Activated CD8-positive, alpha-beta memory T cell treated with anti-CD3 and anti-CD28 coated beads, Interleukin-2, amount 50 U/mL, for 24 hours (primary cell): ENCODE measurements around the gene FSIP2.

ENCODE experiments used
- DNase-seq: peaks from one replicate; pipeline ENCODE4 v3.0.0-alpha.2; 2020; ENCODE audit errors: extremely low read depth

The FSIP2 gene, protein sequence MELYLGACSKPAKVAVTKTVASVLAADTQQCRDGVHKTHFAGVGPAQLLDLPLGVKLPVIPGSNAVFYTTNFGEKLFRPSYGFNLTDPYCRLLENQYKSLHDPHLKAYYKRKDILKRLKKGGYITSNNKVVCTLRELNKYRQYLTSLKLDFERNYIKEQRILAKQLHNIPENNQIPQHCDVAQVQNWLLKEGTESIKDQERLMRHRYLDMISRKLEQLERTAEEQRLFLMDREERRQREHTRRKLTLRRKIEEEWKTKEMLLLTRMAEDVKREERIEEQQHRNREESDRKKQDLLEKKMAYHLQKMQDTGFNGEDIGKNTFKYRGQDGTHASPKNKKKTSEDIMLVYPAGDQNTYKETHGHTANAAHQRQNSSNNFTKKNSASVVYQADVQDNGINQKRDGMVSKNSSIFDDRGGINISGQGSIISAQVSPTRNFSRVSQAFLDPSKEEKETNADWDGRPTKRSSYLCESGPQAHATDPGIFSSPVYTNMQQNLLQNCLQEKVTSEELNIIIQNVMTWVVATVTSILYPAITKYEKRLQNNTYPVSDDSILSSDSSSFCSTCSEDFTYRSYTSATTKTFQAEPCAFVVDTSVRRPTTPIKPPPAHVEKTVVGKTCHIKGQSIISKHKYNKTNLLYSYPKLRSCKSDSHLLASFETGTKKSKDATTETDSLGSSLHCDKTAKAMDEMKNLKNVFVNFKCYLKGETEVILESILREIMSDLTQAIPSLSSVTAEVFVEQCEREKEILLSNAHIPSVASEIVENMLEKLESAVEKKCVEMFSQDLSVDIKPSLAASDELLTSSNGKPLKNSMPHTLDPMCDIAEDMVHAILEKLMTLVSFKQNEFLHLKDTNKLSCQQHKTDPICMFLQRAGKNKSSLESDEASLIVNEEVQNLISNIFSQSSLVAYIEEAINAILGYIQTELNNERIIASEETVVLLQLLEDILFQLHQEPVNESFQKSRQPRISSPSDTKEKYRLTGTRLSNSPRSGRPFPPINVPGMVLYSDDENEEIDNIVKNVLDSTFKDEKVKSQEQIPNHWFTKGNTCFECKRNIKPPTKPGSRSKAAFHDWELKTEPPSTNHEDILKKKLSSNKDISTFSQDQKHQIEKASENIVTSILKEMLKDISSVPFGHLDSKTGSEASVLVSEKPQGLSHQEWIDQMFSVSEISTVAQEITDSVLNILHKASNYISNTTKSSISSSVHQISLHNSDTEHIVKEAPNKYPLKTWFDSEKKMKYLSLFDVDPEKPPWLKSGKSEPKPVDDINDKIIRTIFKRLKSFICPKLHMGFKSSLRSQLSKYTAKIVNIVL (N-terminal part only)

DNA sequence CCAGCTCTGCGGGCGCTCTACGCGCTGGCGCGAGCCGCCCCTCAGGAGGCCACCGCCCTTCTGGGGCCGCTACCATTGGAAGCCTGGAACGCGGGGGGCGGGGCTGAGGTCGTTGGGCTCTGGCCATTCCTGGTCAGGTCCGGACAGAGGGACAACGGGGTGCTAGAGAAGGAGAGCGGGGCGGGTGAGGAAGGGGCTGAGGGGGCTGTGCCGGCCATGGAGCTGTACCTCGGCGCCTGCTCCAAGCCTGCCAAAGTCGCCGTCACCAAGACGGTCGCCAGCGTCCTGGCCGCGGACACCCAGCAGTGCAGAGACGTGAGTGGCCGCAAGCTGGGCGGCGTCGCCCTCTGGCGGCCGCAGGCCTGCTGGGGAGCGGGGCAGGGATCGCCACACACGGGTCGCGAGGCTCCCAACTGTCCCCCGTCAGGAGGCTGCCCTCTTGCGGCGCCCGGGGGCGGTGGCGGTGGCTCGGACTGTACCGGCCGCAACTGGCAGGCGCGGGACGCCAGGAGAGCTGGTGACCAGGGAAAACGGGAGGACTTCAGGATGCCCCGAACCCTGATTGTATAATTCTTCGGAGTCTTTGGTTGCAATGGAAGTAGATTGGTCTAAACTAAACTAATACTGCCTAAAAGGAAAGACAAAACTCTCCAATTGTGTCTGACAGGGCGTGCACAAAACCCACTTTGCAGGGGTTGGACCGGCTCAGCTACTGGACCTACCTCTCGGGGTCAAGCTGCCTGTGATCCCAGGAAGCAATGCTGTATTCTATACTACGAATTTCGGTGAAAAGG, at the start of gene FSIP2:
FSIP2 (plus strand) TSS at position 126 of the 794 bp plus-strand sequence; CDS start at position 217, 91 bp downstream.
- DNase-seq: no peak

GRCh38 chr2:185689906-185690539, 48.6 kb upstream of the FSIP2 start:
- DNase-seq: no peak

DNA sequence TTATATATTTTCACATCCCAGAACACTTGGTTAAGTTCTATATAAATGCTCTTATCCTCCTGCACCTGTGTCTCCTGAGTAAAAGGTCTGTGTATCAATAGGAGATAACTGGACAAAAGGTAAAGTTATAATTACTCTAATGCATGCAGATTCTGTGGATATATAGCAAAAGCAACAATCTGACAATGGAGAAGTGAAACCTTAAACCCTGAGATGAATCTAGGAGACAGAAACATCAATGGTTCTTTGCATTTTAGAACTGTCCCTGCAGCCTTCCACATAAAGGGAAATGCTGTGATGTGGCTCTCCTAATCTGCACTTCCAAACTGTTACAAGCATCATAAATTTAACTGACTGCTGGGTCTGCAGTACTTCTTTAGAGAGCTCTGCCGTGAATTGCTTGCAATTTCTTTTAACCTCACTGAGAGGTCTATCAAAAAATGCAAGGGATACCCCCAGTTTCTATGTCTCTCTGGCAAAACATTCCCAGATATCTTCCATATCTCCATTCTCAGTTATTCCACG, 42.8 kb upstream of the FSIP2 start:
- no peak for DNase-seq

GRCh38 chr2:185700883-185701282, 37.7 kb upstream of the FSIP2 start:
- DNase-seq: no peak

DNA sequence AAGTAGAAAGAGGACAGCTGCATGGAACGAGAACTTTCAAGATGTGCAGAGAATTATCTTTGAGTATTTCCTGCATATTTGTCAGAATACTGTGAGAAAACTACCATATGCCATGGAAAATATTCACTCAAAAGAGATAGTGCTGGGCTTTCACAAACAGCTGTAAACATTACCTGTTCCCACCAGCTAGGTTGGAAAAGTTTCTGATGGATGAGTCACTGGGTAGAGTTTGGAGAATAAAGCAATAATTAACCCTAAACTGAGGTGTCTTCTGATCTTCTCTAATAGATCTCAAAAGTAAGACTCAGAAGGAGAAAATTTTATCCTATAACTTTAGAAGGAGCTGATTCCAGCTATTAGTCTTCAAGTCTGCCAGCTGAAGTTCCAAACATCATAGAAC, 3.9 kb upstream of the FSIP2 start:
- DNase-seq: no peak

DNA sequence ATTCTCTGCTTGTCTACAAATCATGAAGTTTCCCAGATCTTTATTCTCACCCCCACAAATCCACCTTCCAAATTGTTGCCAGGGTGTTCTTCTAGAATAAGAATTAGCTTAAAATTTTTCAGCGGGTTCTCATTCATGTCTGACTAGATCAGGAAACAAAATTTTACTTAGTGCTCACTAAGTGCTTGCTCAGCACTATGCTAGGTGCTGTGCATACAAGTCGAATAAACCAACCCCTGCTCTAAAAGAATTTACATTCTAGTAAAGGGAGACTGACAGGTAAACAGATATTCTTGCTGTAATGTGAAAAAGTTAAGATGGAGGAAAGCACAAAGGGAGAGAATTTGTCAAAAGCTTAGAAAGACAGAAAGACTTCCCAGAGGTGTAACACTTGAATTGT, 2.4 kb upstream of the FSIP2 start:
- no peak for DNase-seq

- no peak for DNase-seq
Measured at GRCh38 chr2:185745864-185746859, 7.6 kb downstream of the FSIP2 start.

DNA sequence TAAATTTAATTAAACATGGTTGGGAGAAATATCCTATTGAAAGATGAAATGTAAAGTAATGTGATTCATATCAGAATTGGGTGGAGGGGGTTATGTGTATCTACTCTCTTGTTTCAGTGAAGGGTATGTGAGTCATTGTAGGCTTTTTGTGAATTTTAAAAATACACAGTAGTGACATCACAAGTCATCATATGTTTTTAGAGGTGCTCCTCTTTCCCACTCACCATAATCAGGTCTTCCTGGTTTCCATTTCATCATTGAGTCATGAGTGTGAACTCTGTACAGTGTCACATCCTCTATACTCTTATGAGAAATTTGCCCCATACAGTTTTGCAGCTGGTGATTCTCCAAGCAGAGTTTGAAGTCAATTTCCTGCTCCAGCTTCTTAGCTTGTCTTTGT, 18.8 kb downstream of the FSIP2 start:
- DNase-seq: no peak

DNA sequence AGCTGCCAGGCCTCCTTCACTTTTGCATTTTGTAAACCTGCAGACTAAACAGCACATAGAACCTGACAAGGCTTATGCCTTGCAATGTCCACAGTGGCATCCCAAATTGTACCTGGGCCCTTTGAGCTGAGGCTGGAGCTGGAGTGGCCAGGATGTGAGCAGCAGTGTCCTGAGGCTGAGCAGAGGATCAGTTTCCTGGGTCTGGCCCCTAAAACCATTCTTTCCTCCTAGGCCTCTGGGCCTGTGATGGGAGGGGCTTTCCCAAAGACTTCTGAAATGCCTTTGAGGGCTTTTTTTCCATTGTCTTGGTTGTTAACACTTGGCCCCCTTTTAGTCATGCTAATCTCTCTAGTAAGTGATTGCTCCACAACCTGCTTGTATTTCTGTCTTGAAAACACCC, 32.8 kb downstream of the FSIP2 start:
- no peak for DNase-seq

- DNase-seq: no peak
Measured at GRCh38 chr2:185780890-185781289, 42.3 kb downstream of the FSIP2 start.

GRCh38 chr2:185782223-185782769, 43.7 kb downstream of the FSIP2 start:
- DNase-seq: no peak

- no peak for DNase-seq
Measured at GRCh38 chr2:185785156-185785555, 46.6 kb downstream of the FSIP2 start.

- DNase-seq: no peak
Measured at GRCh38 chr2:185785851-185786473, 47.4 kb downstream of the FSIP2 start.

DNA sequence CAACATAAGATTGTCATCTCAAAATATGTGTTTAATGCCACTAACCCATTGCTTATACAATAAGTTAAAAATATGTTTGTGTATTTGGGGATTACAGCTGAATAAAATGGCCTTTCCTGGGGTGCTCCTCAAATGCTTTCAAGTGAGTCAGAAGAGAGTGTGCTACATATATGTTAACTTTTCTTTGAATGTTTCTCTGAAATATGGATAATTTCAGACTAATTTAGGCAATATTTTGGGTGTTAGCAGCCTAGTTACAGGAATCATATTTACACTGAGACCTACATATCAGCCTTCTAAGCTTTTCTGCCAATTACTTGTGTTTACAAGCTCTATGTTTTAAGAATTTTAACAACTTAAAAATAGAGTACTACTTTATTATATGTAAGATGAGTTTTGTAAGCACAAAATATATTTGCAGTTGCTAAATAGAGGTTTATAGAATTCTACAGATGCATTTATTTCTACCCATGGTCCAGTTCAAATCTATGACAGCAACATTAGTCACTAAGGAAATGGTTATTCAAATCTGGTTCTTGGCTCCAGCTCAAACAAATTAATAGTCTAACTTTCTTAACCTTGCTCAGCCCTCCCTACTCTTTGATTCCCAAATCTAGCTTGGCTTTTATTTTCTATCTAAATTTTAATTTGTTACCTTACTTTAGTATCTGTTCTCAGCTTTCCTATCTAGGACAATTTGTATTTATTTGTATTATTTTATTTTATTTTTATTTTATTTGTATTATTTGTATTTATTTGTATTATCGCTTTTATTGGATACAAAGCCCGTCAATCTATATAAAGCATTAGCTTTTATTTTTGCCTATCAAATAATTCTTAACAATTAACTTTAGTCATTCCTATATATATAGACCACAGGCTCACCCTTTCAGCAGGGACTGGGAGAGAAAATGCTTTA, 48.9 kb downstream of the FSIP2 start:
- no peak for DNase-seq

GRCh38 chr2:185790361-185790760, 51.8 kb downstream of the FSIP2 start:
- DNase-seq: no peak

GRCh38 chr2:185793532-185794345, 55.1 kb downstream of the FSIP2 start:
- DNase-seq: no peak
